Suppressor macrophage (primary cell): Measurements from ENCODE around the gene ITGA11.
"Not testable (repeated sequence)": the region's sequence is repeated elsewhere in the genome, so short reads cannot be mapped to it uniquely, and the experiment has no call there.

Source experiments
- DNase-seq, 4 experiments: peaks; one replicate each; pipeline ENCODE4 v3.0.0-alpha.2; 2020 to 2022

The ITGA11 gene

GRCh38 chr15:68411343-68411675 lies 20.7 kb downstream of the ITGA11 start:
- DNase-seq: no peak

- DNase-seq: no peak
These were observed 21.3 kb downstream of the ITGA11 start for GRCh38 chr15:68410466-68411342.

- DNase-seq: no peak
These were observed 22.1 kb downstream of the ITGA11 start for GRCh38 chr15:68409736-68410370.

- DNase-seq: no peak
These were observed 23.0 kb downstream of the ITGA11 start for GRCh38 chr15:68408971-68409370.

GRCh38 chr15:68407886-68408881 lies 23.8 kb downstream of the ITGA11 start:
- DNase-seq: no peak

GRCh38 chr15:68407141-68407885 lies 24.6 kb downstream of the ITGA11 start:
- no peak for DNase-seq

GRCh38 chr15:68405378-68406250 lies 26.3 kb downstream of the ITGA11 start:
- DNase-seq: no peak

- no peak for DNase-seq
These were observed 27.7 kb downstream of the ITGA11 start for GRCh38 chr15:68404056-68404798.

GRCh38 chr15:68403161-68403941 lies 28.6 kb downstream of the ITGA11 start:
- no peak for DNase-seq

- DNase-seq: no peak
These were observed 29.4 kb downstream of the ITGA11 start for GRCh38 chr15:68402432-68403160.

GRCh38 chr15:68401496-68402431 lies 30.2 kb downstream of the ITGA11 start:
- no peak for DNase-seq

- no peak for DNase-seq
These were observed 31.9 kb downstream of the ITGA11 start for GRCh38 chr15:68400066-68400456.

- DNase-seq: no peak
These were observed 32.6 kb downstream of the ITGA11 start for GRCh38 chr15:68399096-68400065.

GRCh38 chr15:68397999-68398398 lies 34.0 kb downstream of the ITGA11 start:
- not testable (repeated sequence) for DNase-seq

GRCh38 chr15:68396068-68396467 lies 35.9 kb downstream of the ITGA11 start:
- DNase-seq: no peak

GRCh38 chr15:68391121-68391520 lies 40.8 kb downstream of the ITGA11 start:
- no peak for DNase-seq
